Prostate gland (tissue), 2 donors: ENCODE measurements around the gene TSHZ2.

ENCODE experiments used
- POLR2A ChIP-seq: fragments of 450-650 bp; IDR thresholded peaks from one replicate; pipeline ENCODE4 v1.6.1; 2016; ENCODE audit warnings: antibody characterized with exemption, mild to moderate bottlenecking
- TF ChIP-seq, protein P1 (sequence below), 4 experiments: fragments of 200-600 bp in 2 of 4; fragments of 450-650 bp in 2 of 4; sonication (generic) in 2 of 4; IDR thresholded peaks; 1 replicate in 3 of 4; 2 replicates in 1 of 4; pipeline ENCODE4 v1.5.1; 2016 to 2019; ENCODE audit warnings: antibody characterized with exemption in 4 of 4, mild to moderate bottlenecking in 2 of 4, moderate library complexity in 2 of 4

DNA sequence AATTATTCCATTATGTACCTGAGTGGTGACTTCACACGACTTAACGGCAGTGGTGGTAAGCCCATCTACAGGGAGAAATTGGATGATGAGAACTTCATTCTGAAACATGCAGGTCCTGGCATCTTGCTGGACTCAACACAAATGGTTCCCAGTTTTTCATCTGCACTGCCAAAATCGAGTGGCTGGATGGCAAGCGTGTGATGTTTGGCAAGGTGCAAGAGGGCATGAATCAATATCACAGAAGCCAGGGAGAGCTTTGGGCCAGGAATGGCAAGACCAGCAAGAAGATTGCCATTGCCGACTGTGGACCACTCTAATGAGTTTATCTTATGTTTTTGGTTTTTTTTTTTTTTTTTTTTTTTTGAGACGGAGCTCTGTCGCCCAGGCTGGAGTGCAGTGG lies 449.2 kb downstream of the TSHZ2 start:
- TF ChIP-seq POLR2A: no peak
- TF ChIP-seq, protein P1, sequence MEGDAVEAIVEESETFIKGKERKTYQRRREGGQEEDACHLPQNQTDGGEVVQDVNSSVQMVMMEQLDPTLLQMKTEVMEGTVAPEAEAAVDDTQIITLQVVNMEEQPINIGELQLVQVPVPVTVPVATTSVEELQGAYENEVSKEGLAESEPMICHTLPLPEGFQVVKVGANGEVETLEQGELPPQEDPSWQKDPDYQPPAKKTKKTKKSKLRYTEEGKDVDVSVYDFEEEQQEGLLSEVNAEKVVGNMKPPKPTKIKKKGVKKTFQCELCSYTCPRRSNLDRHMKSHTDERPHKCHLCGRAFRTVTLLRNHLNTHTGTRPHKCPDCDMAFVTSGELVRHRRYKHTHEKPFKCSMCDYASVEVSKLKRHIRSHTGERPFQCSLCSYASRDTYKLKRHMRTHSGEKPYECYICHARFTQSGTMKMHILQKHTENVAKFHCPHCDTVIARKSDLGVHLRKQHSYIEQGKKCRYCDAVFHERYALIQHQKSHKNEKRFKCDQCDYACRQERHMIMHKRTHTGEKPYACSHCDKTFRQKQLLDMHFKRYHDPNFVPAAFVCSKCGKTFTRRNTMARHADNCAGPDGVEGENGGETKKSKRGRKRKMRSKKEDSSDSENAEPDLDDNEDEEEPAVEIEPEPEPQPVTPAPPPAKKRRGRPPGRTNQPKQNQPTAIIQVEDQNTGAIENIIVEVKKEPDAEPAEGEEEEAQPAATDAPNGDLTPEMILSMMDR (IDR thresholded peaks at IDR 0.05): no peak
